Muscle of back (tissue), 11 donors: ENCODE measurements around the gene IL1RAPL2. TPM values are rescaled to one million over a fixed set of nuclear protein-coding genes. Genes with fewer than 3 reads are reported as not detected.

Source experiments
- DNase-seq, 3 donors: peaks; one replicate each; pipeline versions ENCODE4 v3.0.0 to v3.0.0-alpha.2; 2013
- polyA plus RNA-seq, 10 donors: library from polyadenylated mRNA; unstranded; fragments of 120-200 nt; gene quantifications; one replicate each; pipeline ENCODE4 v1.2.1, GENCODE V29; 2013; ENCODE audit not compliant: insufficient read length in 10 of 10

The IL1RAPL2 gene
- polyA plus RNA-seq, 10 donors, result 1.6 to 3.2 (median 2.5) TPM

DNA sequence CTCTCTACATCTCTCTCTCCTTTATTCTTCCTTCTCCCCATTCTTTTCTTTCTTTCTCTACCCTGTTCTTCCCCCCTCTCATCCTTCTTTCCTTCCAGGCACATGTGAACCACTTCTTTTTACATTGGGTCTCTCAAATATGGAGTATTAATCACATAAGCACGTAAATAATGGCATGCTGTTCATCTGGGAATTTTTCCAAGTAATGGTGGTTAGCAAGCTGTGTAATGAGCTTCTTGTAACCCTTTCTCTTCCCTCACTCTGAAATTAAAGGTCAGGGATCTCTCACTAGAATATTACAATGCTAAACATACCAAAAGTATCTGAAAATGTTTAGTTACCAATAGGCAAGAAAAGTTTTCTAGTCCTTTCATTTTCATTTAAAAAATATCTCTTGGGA lies 894.4 kb downstream of the IL1RAPL2 start:
- DNase-seq, result no peak

DNA sequence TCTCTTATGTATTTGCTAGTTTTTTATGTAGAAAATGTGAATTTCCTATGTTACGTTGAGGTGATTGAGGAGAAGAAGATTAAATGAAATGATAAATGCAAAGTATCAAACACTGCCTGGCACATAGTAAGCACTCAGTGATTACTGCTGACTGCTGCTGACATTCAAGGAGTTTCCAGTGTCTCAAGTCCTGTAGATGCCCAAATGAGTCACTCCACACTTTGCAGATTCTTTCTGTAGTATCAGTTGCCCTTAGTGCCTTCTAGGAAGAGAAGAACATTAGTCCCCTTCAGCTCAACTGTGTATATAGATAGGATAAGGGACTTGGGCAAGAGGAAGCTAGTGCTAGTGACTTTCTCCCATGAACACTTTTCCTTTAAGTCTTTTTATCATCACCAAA lies 895.0 kb downstream of the IL1RAPL2 start:
- no peak for DNase-seq

DNA sequence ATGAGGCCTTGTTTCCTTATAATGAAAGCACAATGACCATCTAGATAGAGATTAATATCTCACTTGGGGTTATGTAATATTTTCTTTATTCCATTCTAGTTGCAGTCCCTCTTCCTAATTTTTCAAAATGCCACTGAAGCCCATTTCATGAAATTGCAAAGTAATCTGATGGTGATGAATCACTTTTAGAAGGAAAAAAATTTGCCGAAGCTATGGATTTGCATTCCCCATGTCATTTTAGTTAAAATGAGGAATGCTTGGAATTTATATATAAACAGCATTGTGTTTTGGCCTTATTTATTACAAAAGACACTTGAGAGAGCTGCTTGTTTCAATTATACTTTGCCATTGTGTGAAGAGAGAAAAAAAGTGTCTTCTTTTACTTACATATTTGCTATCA lies 896.2 kb downstream of the IL1RAPL2 start:
- DNase-seq, result no peak

DNA sequence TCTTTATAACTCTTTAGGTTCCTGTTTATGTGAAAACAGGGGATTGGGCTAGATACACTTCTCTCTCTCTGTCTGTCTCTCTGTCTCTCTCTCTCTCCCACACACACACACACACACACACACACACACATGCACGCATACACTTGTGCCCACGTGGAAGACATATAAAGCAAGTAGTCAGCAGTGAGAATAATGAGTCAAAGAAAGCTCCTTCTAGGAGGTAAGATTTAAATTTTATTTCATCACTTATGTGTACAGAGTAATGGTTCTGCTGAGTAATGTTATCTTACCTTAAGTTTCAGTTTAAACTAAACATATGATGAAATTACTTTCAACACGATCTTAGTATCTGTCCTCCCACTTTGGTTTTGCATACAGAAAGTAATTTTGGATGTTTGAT lies 897.5 kb downstream of the IL1RAPL2 start:
- DNase-seq, result no peak

DNA sequence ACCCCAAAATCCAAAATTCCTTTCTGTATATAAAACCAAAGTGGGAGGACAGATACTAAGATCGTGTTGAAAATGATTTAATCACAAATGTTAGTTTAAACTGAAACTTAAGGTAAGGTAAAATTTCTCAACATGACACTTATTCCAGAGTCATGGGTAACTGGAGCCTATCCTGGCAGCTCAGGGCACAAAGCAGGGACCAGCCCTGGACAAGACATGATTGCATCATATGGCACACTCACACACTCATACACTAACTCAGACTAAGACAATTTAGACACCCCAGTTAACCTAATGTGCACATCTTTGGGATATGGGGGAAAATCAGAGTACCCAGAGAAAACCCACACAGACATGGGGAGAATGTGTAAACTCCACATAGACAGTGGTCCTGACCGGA lies 898.6 kb downstream of the IL1RAPL2 start:
- DNase-seq, result no peak

DNA sequence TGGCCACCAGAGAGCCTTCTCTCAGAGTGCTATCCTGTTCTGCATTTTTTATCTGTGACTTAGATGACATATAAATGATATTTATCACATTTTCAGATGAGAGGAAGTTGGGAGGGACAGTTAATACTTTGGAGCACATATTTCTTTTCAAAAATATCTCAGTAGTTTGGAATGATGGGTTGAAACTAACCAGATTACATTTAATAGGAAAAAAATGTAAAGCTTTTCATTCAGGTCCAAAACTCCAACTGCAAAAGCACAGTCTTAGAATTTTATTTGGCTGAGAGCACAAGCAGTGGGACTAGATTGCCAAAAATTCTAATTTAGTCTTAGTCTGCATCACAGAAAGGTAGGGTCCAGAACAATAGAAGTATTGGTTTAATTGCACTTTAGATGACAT lies 902.7 kb downstream of the IL1RAPL2 start:
- peak in 2 of 3 donors; percentile 22 to 36 for DNase-seq

DNA sequence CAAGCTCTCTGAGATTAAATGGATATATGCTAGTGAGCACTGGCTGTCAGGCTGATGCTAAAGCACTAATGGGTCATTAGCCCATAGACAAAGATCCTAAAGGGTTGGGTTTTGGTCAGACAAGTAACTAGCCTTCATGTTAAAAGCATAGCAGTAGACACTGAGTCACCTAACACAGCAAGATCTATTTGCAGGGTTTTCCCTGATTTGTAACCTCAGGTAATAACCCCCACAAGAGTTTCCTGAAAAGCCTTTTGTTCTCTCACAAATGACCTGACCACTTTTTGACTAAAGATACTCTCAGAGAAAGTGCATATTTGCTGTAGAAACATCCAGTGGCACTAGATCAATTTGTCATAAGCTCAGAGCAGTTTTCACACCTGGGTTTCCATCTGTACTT lies 905.6 kb downstream of the IL1RAPL2 start:
- DNase-seq, result no peak

DNA sequence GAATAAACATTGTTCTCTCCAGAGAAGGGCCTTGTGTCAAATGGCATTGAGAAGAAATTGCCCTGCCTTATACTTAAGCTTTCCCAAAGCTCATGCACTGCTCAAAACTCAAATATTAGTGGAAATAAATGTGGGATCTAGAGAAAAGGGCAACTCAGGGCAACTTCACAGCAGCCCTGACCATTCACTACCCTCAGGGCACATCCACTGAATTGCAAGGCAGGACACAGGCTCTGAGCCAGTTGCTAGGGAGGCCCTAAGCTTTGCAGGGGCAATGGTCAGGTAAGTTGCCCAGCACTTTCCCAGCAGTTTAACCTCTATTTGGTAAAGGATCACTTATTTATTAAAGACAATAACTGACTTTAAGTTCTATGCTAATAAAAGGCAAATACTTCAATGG lies 909.8 kb downstream of the IL1RAPL2 start:
- no peak for DNase-seq

DNA sequence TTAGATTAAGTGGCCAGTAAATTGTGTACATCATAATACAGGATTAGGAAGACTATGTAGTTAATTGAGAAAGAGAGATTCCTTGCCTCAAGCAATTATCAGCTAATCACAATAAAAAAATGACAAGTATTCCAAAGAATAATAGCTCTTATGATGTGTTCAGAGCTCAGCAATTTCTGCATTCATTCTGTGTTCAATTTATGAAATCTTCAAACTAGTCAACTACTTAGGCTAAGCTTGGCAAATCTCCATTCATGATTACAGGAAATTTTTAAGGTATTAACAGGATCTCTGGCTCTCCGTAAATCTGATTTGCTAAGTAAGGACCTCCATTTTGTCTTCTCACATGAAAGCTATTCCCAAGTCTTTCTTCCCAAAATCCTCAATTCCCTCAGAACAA lies 911.4 kb downstream of the IL1RAPL2 start:
- DNase-seq, result no peak

DNA sequence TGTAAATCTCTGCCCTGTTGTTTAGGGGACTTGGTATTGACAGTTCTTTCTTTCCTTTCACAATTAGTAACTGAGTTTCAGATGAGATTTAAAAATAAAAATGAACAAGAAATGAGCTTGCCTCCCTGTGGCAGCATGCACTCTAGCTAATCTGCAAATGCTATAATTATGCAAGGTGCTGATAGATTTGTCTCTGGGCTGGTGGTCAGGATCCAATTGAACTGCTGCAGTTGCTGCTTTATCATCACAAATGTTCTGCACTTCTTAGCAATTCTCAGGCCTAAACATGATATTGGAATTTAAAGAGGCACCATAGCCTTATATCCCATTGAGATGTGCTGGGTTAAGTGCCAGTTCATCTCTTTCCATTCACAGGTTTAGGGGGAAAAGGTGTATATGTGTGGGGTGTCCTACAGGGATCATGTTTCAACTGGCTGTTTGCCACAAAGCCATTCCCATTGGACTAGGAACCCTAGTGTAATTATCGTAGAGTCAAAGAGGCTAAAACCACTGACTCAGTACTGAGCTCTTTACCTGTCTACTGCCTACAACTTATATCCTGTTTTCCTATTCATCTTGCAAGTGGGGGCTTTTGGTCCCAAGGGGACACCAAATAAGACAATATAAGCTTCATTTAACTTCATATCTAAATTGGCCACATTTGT lies 914.8 kb downstream of the IL1RAPL2 start:
- DNase-seq, result no peak

DNA sequence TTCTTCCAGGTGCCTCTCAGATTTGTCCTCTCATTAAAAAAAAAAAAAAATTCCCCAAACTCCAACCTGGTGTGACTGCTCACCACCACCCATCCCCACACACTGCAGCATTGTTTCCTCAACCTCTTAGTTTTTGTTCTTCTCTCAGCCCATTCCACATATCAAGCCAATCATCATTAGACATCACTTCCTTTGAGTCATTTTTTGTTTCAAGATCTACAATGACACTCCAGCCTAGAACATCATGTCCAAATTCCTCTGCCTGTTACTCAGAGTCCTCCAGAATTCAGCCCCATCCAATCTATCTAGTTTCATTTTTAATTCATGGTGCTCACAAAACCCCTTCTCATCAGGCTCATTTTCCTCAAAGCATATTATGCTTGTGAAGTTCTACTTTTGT lies 917.0 kb downstream of the IL1RAPL2 start:
- DNase-seq, result no peak

DNA sequence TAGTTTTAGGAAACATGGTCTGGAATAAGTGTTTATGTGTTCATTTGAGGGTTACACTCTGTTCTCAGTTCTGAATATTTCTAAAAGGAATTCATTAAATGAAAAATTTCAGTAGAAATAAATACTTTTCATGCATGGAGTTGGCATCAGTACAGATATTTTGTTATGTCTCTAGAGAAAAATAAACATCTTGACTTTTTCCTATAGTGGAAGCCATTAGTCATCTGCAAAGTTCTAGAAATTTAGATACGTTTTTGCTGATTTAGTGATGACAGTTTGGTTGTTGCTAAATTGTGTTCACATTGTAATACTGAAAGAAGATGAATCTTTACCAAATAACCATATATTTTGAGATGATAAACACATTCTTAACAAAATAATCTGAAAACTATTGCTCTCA lies 922.7 kb downstream of the IL1RAPL2 start:
- peak in 2 of 3 donors; percentile 5 to 43 for DNase-seq

DNA sequence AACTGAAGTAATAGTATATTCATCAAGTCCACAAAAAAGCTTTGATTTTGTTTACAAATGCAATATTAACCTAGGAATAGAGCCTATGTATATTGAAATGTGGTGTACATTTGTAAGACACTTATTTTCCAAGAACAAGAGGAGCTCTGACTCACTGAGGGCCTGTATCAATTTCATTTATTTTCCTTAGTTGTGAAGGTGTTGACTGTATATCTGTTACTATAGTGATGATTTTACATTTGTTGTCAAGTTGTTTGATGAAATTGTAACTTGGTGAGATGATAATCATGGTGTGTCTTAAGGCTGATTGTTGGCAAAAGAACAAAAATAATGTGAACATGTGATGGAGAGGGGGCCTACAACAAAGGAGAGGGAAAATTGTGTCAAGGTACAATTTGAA lies 929.4 kb downstream of the IL1RAPL2 start:
- DNase-seq, result no peak

DNA sequence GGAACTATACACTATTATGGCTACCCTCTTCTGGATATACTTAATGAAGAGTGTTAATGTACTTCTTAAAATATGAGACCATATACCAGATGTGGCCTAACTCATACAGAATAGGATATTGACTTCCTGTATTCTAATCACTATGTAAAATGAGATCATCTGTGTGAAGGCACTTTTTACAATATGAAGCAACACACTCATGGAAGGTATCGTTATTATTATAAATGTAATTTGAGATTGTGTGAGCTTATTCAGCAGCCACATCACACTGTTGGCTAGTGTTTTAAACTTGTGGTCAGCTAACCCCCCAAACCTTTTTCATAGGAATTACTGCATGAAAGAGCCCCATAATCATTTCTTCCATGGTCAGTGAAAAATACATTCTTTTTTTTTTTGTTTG lies 936.3 kb downstream of the IL1RAPL2 start:
- no peak for DNase-seq

DNA sequence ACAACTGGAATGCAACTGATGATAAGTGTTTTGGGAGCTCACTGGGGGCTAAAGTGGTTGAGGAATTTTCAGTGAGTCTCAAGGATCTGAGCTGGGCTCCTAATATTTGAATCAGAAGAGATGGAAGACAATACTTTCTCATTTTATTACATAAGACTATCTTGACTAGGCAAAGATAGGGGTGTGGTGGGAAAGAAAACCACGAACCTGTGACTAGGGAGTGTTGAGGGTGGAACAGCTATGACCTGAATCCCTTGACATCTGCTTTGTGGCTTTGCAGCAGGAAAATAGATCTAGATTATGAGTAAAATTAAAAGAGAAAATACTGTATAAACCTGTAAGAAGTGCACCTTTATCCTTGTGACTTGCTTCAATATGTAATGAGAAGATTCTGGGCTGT lies 949.6 kb downstream of the IL1RAPL2 start:
- DNase-seq, result no peak

DNA sequence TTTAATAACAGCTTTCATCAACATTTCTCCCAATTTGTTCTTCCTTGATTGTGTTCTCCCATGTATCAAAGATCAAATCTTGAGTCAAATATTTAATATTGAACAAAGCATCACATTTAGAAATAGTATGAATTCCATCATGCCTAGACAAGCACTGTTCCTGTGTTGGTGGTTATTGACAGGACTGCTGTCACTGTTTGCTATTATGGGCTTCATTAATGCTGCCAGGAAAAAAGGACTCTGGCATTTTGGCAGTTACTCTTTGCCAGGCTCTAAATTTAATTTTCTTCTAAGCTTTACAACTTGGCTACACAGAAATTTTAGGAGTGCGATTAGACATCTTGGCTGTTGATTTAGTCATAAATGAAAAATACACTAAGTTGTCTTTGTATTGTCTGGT lies 960.4 kb downstream of the IL1RAPL2 start:
- peak in 1 of 3 donors; percentile 2 for DNase-seq

DNA sequence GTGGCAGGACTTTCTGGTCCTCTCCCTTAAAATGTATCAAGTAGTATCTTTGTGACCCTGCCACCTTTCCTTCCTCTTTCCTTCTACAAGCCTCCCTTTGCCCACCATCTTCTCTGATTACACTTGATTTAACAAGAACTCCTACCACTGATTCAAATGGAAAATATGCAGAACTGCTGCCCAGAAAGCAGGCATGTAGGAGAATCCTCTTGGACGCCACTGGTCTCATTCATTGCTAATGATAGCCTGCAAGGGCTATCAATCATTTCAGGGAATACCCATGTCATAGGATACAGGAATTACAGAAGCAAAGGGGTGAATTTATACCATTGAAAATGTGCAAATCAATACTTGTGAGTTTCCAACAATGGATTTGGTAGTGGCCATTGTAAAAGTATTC lies 961.8 kb downstream of the IL1RAPL2 start:
- DNase-seq, result peak; percentile 3 to 15 (median 13)

DNA sequence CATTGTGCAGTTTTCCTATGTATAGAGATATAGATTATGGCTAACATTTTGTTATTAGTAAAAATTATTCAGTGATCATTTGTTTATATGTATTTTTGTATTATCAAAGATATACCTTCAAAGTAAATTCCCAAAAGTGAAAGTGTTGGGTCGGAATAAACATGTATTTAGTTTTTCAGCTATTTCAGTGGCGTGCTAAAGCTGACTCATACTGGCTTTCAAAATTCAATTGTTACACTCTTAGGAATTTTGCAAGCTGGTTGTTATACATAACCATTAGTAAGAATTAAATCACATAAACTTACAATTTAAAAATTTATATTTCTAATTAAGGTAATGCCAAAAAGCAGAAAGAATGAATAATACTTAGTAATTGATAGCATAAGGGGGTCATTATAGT lies 968.0 kb downstream of the IL1RAPL2 start:
- DNase-seq, result no peak

DNA sequence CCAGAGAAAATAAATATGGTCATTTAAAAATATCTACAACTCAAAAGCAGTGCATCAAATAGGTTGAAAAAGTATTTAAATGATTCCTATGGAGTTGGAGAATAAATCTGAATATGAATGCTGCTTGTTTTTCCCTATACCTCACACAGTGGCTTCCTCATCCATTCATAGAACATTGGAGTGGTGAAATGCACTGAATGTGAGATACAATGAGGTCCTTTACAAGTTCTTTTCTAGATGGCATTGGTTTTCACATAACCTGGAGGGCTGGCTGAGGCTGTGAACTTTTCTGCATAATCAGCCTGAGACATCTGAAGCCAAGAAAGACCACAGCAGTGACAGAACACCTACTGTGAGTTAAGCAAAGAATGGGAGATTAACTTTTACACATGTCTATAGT lies 977.3 kb downstream of the IL1RAPL2 start:
- no peak for DNase-seq

DNA sequence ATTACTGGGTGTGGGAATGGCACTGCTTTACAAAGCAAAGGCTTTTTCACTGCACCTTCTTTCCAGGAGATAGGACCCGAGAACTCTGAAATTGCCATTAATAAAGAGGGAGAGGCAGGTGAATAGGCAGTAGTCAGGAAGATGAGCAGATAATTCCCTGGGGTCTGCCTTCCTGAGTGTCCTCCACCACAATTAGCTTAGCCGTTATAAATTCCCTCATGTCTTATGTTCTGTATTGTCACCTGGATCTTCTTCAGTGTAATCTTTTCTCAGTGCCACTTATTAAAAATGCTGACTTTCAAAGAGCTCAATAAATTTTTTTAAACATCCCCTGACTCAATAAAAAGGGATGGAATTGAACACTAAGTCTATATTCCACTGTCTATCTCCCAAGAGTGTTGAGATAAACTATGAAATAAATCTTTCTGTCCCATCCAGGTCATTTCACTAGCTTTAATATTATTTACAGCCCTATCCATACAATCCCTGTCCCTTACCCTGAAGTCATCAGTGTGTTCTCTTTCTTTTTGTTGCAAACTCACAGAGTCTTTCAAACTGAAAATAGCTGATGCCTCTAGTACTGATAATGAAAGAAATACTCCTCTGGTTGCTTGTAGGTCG lies 984.2 kb downstream of the IL1RAPL2 start:
- no peak for DNase-seq

DNA sequence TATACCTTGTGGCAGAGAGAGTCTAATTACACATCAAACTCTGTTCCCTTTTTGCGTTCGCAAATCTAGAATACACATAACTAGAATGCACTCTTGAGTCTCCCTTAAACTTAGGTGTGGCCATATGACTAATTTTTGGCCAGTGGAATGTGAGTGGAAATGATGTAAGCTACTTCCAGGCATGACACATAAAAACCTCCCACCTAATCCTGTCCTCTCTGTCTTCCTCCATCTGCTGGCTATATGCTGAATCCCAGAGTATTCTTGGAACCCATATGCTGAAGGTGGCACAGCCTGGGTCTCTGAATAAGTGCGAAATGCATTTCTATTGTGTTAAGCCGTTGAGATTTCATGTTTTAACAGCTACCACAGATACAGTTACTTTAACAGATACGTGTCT lies 986.4 kb downstream of the IL1RAPL2 start:
- DNase-seq, result no peak

DNA sequence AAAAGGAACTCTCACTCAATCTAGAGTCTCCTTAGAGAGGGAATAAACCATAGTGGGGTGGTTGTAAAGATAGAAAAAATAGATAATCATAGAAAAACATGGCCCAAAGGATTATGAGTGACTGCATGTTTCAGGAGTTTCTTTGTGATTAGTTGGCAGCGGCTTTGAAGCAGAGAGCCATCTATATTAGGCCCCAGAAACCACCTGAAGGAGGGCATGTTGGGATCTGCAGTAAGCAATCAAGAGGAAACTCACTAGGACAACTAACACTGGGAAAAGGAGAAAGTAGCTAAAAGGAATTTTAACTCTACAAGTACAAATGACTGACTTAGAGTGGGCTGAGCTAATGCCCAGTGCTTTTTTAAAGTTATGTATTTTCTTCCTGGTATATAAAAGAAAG lies 987.1 kb downstream of the IL1RAPL2 start:
- no peak for DNase-seq

DNA sequence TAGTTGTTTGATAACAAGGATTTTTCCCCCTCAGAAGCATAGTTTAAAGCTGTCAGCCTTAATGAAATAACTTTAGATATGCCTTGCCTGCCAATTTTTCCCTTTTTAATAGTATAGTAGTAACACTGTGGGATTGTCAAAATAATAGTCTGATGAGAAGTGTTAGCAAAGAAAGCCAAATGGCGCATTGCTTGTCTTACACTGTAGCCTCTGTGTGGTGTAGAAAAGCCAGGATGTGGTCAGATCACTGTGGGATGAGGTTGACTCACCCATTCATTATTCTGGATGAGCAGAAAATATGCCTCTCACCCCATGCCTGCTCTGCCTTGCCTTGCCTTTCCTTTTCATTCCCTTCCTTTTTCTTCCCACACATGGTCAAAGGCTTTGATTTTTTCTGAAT lies 998.5 kb downstream of the IL1RAPL2 start:
- DNase-seq, result peak in 1 of 3 donors; percentile 63

DNA sequence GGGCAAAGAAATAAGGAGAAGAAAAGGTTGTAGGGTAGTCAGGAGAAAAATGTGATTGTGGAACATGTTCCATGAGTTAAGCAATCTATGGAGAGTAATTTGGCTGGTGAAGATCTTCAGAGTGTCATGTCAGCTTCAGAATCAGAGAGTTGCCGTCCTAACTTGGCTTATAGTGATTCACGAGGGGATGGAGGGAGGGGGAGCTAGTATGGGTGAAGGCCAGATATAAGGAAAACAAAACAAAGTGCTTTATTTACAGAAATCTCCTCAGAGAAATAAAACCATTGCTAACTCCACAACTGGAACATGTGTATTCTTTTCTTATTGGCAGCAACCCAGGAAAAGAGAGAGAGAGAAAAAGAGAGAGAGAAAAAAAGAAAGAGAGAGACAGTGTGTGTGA lies 999.9 kb downstream of the IL1RAPL2 start:
- peak; percentile 16 to 75 (median 49) for DNase-seq
